PFSK-1 (cell line): ENCODE measurements around the gene TADA2A.
A peak's percentile ranks its signal among the peaks of the same experiment; 100 is the strongest.

ENCODE experiments used
- FOXP2 ChIP-seq: optimal IDR thresholded peaks from 2 replicates; pipeline ENCODE3; 2011; ENCODE audit warnings: borderline replicate concordance, control low read depth, inconsistent platforms; ENCODE audit not compliant: insufficient read depth; ENCODE audit errors: extremely low read length, extremely low read depth
- POLR2AphosphoS5 ChIP-seq: IDR thresholded peaks from 2 replicates; pipeline ENCODE4 v1.6.1; 2012; ENCODE audit warnings: low read depth, mild to moderate bottlenecking, control low read depth, low read length, moderate library complexity
- SIN3A ChIP-seq: IDR thresholded peaks from 2 replicates; pipeline ENCODE4 v1.6.1; 2012; ENCODE audit warnings: mild to moderate bottlenecking, low read length, moderate library complexity, borderline replicate concordance; ENCODE audit not compliant: insufficient read depth
- TAF1 ChIP-seq: IDR thresholded peaks from 2 replicates; pipeline ENCODE4 v1.6.1; 2012; ENCODE audit warnings: low read length, control low read depth, borderline replicate concordance; ENCODE audit not compliant: insufficient read depth
- TF ChIP-seq, protein P1 (sequence below), 2 experiments: IDR thresholded peaks; 2 replicates each; pipeline versions ENCODE4 v1.6.1 to v1.8.0; 2011 to 2012; ENCODE audit warnings: low read depth in 2 of 2, low read length in 2 of 2, control low read depth in 1 of 2, inconsistent platforms in 1 of 2, mild to moderate bottlenecking in 1 of 2, moderate library complexity in 1 of 2; ENCODE audit not compliant: insufficient read depth in 1 of 2

Gene TADA2A

DNA sequence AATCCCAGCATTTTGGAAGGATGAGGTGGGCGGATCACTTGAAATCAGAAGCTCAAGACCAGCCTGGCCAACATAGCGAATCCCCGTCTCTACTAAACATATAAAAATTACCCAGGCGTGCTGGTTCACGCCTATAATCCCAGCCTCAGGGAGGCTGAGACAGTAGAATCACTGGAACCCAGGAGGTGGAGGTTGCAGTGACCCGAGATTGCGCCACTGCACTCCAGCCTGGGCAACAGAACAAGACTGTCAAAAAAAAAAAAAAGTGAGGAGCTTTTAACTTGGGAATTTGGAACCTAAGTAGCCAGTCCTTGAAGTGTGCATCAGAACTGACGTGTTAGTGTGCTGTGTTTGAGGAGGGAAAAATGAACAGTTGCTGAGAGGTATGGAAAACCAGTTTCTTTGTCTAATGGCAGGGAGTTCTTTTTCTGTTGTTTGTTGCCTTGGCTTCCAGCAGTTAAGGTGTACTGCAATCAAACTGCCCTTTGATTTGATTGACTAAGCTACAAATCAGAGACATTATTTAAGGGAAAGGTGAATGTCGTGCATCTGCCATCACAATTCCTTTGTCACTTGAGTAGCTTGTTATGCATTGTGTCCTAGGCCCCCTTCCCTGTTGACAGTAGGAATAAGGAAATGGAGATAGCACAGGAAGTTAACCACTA is 74.4 kb downstream of the TADA2A start:
- TF ChIP-seq POLR2AphosphoS5 (no peak), SIN3A (no peak), FOXP2 (no peak), TAF1 (no peak)
- TF ChIP-seq, protein P1, sequence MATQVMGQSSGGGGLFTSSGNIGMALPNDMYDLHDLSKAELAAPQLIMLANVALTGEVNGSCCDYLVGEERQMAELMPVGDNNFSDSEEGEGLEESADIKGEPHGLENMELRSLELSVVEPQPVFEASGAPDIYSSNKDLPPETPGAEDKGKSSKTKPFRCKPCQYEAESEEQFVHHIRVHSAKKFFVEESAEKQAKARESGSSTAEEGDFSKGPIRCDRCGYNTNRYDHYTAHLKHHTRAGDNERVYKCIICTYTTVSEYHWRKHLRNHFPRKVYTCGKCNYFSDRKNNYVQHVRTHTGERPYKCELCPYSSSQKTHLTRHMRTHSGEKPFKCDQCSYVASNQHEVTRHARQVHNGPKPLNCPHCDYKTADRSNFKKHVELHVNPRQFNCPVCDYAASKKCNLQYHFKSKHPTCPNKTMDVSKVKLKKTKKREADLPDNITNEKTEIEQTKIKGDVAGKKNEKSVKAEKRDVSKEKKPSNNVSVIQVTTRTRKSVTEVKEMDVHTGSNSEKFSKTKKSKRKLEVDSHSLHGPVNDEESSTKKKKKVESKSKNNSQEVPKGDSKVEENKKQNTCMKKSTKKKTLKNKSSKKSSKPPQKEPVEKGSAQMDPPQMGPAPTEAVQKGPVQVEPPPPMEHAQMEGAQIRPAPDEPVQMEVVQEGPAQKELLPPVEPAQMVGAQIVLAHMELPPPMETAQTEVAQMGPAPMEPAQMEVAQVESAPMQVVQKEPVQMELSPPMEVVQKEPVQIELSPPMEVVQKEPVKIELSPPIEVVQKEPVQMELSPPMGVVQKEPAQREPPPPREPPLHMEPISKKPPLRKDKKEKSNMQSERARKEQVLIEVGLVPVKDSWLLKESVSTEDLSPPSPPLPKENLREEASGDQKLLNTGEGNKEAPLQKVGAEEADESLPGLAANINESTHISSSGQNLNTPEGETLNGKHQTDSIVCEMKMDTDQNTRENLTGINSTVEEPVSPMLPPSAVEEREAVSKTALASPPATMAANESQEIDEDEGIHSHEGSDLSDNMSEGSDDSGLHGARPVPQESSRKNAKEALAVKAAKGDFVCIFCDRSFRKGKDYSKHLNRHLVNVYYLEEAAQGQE (IDR thresholded peaks at IDR 0.05; ENCODE audit: insufficient read depth in 1 of 2, low read depth in 2 of 2, low read length in 2 of 2) = no peak

DNA sequence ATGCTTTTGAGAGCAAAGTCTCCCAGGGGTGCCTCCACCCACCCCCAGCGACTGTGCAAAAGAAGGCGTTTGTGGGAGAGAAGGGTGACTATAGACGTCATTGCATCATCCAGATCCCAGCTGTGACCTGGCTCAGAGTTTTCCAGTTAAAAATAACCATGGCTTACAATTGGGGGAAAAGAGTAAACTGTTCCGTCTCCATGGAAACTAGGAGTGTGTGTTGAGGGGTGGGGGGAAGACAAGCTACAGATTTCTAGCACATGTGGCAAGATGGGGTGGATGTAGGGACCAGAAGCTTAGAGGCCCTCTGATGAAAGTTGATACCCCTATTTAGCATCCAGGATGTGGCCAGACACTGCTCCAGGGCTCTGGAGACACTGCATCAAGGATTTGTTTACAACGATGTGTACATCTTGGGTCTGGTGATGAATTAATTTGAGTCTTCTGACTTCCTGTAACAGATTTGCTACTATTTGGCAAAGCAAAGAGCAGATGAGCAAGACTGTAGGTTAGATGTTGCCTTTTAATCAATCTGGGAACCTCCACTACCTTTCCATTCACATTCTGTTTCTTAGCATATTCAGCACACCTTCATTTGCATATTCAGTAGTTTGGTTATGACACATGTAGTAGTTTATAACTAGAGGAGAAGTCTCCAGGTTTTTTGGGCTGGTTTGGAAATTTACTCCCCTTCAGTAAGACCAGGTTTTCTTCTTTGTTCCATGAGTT is 76.8 kb downstream of the TADA2A start:
- peak; percentile 96 for TF ChIP-seq FOXP2
- no peak for TF ChIP-seq POLR2AphosphoS5

DNA sequence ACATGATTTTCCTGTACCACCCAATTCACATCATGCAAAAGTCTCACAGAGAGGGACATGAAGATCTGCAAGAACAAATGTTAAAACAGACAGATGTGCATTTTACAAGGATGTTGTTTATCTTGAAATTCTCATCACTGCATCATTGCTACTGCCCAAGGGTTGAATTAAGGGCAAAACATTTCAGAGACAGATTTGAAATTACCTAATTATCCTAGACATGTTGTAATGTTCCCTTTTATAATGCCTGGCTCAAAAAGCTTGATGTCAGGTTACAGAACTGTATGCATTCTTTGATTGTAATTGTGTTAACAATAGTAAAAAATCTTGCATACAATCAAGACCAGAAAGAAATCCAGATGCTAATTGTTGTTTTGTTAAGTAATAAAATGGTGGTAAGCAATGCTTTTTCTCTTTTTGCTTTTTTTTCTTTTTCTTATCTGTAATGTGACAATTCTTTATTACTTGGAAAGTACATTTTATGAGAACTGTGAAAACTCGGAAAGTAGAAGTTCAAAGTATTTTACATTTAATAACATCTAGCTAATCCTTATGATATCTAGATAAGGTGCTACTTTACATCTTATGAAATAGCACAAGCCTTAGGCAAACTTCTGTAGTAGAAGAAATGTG is 79.4 kb downstream of the TADA2A start:
- TF ChIP-seq POLR2AphosphoS5 (no peak), FOXP2 (no peak), SIN3A (no peak), TAF1 (no peak)
- TF ChIP-seq, protein P1 (IDR thresholded peaks at IDR 0.05; ENCODE audit: insufficient read depth in 1 of 2, low read depth in 2 of 2, low read length in 2 of 2) = no peak

DNA sequence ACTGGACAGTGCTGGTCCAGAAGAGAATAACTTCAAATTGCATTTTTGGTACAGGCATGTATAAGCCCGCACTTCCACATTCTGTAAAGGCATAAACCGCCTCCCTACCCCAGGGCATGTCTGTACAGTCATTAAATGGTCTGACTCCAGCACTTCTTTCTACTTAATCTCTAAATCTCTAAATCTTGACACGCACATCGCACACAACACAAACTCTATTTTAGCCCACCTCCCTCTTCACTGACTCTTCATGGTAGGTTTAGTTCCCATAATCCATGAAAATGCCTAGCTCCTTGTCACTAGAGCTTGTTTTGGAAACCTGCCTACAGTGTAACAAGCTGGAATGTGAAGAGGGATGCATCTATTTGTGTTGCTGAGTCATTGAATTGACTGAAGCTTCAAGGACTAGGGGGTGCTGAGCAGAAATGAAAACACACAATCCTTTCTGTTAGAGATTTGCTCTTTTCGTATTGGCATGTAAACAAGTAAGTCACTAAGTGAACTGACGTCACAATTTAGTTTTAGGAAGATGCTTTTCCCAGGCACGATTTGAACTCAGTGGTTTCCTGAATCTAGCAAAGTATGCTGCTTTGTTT is 81.4 kb downstream of the TADA2A start:
- TF ChIP-seq TAF1 (no peak), FOXP2 (no peak), POLR2AphosphoS5 (no peak), SIN3A (peak; percentile 57; the same call in 1 of the 2 replicates)
- TF ChIP-seq, protein P1 (IDR thresholded peaks at IDR 0.05; ENCODE audit: insufficient read depth in 1 of 2, low read depth in 2 of 2, low read length in 2 of 2) = no peak

DNA sequence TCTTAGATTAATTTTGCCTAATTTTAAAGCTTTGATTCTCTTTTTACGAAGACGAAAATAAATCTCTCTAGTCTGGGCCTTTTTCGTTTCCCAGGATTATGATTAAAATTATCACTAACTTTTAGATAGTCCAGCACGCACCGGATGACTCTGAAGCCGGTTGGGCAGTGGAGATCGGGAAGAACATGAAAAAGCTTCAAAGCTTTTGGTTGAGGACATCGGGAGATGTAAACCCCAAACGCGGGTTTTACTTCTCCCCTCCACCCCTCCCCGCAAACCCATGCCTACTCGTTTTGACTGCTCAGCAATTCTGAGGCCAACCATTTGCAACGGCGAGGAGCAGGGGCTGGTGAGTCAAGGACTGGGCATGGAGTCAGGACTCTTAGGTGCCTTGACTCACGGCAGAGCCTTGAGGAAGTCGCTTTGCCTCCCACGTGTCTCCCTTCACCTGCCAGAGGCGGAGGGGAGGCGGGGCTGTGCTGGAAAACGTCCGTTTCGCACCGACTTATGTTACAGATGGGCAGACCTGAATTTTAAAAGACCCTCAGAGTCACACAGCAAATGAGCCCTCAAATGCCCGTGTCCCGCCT is 82.0 kb downstream of the TADA2A start:
- TF ChIP-seq POLR2AphosphoS5 = no peak
- peak; percentile 69; the same call in 1 of the 2 replicates for TF ChIP-seq SIN3A
